ENCODE data around the gene KCNA2.

KCNA2 gene

GRCh38 chr1:110602466-110602865, 3.7 kb downstream of the KCNA2 start:
- no peak for DNase-seq (ENCODE audit: low read depth)

- no peak for DNase-seq (ENCODE audit: low read depth)
Observed at GRCh38 chr1:110601332-110601731, 4.8 kb downstream of the KCNA2 start.

GRCh38 chr1:110600716-110601115, 5.4 kb downstream of the KCNA2 start:
- no peak for DNase-seq (ENCODE audit: low read depth)

- DNase-seq (ENCODE audit: low read depth) = no peak
Observed at GRCh38 chr1:110597966-110598365, 8.2 kb downstream of the KCNA2 start.

- DNase-seq (ENCODE audit: low read depth) = no peak
Observed at GRCh38 chr1:110596312-110596711, 9.8 kb downstream of the KCNA2 start.

- no peak for DNase-seq (ENCODE audit: low read depth)
Observed at GRCh38 chr1:110595353-110595710, 10.8 kb downstream of the KCNA2 start.

- no peak for DNase-seq (ENCODE audit: low read depth)
Observed at GRCh38 chr1:110594456-110595352, 11.5 kb downstream of the KCNA2 start.

GRCh38 chr1:110593902-110594301, 12.3 kb downstream of the KCNA2 start:
- no peak for DNase-seq (ENCODE audit: low read depth)

- DNase-seq (ENCODE audit: low read depth) = no peak
Observed at GRCh38 chr1:110591956-110592355, 14.2 kb downstream of the KCNA2 start.

GRCh38 chr1:110588991-110589390, 17.2 kb downstream of the KCNA2 start:
- DNase-seq (ENCODE audit: low read depth) = no peak

- no peak for DNase-seq (ENCODE audit: low read depth)
Observed at GRCh38 chr1:110588486-110588885, 17.7 kb downstream of the KCNA2 start.

GRCh38 chr1:110587906-110588305, 18.3 kb downstream of the KCNA2 start:
- DNase-seq (ENCODE audit: low read depth) = no peak

GRCh38 chr1:110585481-110585880, 20.7 kb downstream of the KCNA2 start:
- DNase-seq (ENCODE audit: low read depth) = no peak

GRCh38 chr1:110584045-110584444, 22.1 kb downstream of the KCNA2 start:
- DNase-seq (ENCODE audit: low read depth) = no peak

- no peak for DNase-seq (ENCODE audit: low read depth)
Observed at GRCh38 chr1:110583505-110583904, 22.7 kb downstream of the KCNA2 start.

- DNase-seq (ENCODE audit: low read depth) = no peak
Observed at GRCh38 chr1:110582378-110582777, 23.8 kb downstream of the KCNA2 start.

GRCh38 chr1:110581682-110582145, 24.4 kb downstream of the KCNA2 start:
- no peak for DNase-seq (ENCODE audit: low read depth)

GRCh38 chr1:110580244-110580643, 25.9 kb downstream of the KCNA2 start:
- DNase-seq (ENCODE audit: low read depth) = no peak

GRCh38 chr1:110579460-110579859, 26.7 kb downstream of the KCNA2 start:
- no peak for DNase-seq (ENCODE audit: low read depth)

- no peak for DNase-seq (ENCODE audit: low read depth)
Observed at GRCh38 chr1:110576441-110576840, 29.7 kb downstream of the KCNA2 start.

GRCh38 chr1:110573314-110573713, 32.8 kb downstream of the KCNA2 start:
- DNase-seq (ENCODE audit: low read depth) = no peak

GRCh38 chr1:110572751-110573150, 33.4 kb downstream of the KCNA2 start:
- DNase-seq (ENCODE audit: low read depth) = no peak

- DNase-seq (ENCODE audit: low read depth) = no peak
Observed at GRCh38 chr1:110570901-110571300, 35.3 kb downstream of the KCNA2 start.

GRCh38 chr1:110570307-110570706, 35.9 kb downstream of the KCNA2 start:
- no peak for DNase-seq (ENCODE audit: low read depth)

All from GM04504 (cell line).